Suprapubic skin (tissue), 4 donors: ENCODE measurements around the gene ADAMTS2.

Source experiments
- CTCF ChIP-seq, 2 donors: fragments of 200-600 bp in 1 of 2; fragments of 450-650 bp in 1 of 2; sonication (generic) in 1 of 2; IDR thresholded peaks; one replicate each; pipeline ENCODE4 v1.5.1; 2016 to 2019; ENCODE audit warnings: antibody characterized with exemption in 2 of 2, mild to moderate bottlenecking in 1 of 2, moderate library complexity in 1 of 2
- EP300 ChIP-seq: sonication (generic); formaldehyde crosslinking; IDR thresholded peaks from one replicate; pipeline ENCODE4 v1.6.1; 2017; ENCODE audit warnings: antibody characterized with exemption
- POLR2A ChIP-seq, 2 donors: fragments of 450-650 bp; IDR thresholded peaks; one replicate each; pipeline ENCODE4 v1.6.1; 2017; ENCODE audit warnings: antibody characterized with exemption in 2 of 2, mild to moderate bottlenecking in 2 of 2, moderate library complexity in 2 of 2
- POLR2AphosphoS5 ChIP-seq, 3 donors: sonication (generic); formaldehyde crosslinking; IDR thresholded peaks; one replicate each; pipeline ENCODE4 v1.6.1; 2017; ENCODE audit warnings: antibody characterized with exemption in 3 of 3

GRCh38 chr5:179123109-179123426, 222.2 kb downstream of the ADAMTS2 start:
- TF ChIP-seq POLR2AphosphoS5 (IDR thresholded peaks at IDR 0.05) (no peak), EP300 (no peak), CTCF (IDR thresholded peaks at IDR 0.05) (no peak), POLR2A (IDR thresholded peaks at IDR 0.05) (no peak)
